SU-DHL-6 (cell line): ENCODE measurements around the gene RASGRP3.
"Not testable (repeated sequence)": the region's sequence is repeated elsewhere in the genome, so short reads cannot be mapped to it uniquely, and the experiment has no call there.

ENCODE experiments used
- H2AFZ ChIP-seq: fragments of 200-600 bp; sonication (generic); 2 replicates; pipeline ENCODE4 v1.6.1; 2014; ENCODE audit warnings: low read depth, mild to moderate bottlenecking, moderate library complexity, mixed read lengths, antibody characterized with exemption, low read length; ENCODE audit not compliant: severe bottlenecking
- H3F3A ChIP-seq: fragments of 200-600 bp; shearing (Covaris generic); 2 replicates; pipeline ENCODE4 v1.6.0; 2016; ENCODE audit warnings: antibody characterized with exemption, mild to moderate bottlenecking; ENCODE audit not compliant: insufficient read depth
- H3K27ac ChIP-seq: fragments of 200-600 bp; sonication (generic); 2 replicates; pipeline ENCODE4 v1.5.1; 2016; ENCODE audit warnings: low read depth, mild to moderate bottlenecking, low read length, moderate library complexity, mixed read lengths
- H3K27me3 ChIP-seq: fragments of 200-600 bp; sonication (generic), shearing (Covaris generic); 2 replicates; pipeline ENCODE4 v1.6.0; 2014; ENCODE audit warnings: mild to moderate bottlenecking, low read length
- H3K36me3 ChIP-seq: fragments of 200-600 bp; sonication (generic); 2 replicates; pipeline ENCODE4 v1.6.1; 2014; ENCODE audit warnings: mild to moderate bottlenecking, low read length, mixed read lengths
- H3K4me2 ChIP-seq: fragments of 300-600, 200-600 bp; shearing (Covaris generic), sonication (generic); 2 replicates; pipeline ENCODE4 v1.6.0; 2014; ENCODE audit warnings: low read length, low read depth, mild to moderate bottlenecking; ENCODE audit not compliant: poor library complexity, severe bottlenecking
- H3K4me3 ChIP-seq: fragments of 200-600 bp; sonication (generic); 2 replicates; pipeline ENCODE4 v1.5.1; 2014; ENCODE audit warnings: antibody characterized with exemption, low read length, mild to moderate bottlenecking, mixed read lengths; ENCODE audit not compliant: insufficient read depth, poor library complexity, severe bottlenecking
- H3K79me2 ChIP-seq: fragments of 200-600 bp; sonication (generic); 2 replicates; pipeline ENCODE4 v1.6.1; 2014; ENCODE audit warnings: mild to moderate bottlenecking, low read length, moderate library complexity; ENCODE audit not compliant: insufficient read depth
- H3K9ac ChIP-seq: fragments of 200-600 bp; sonication (generic); 2 replicates; pipeline ENCODE4 v1.7.0; 2014; ENCODE audit warnings: mild to moderate bottlenecking, low read length
- H3K9me2 ChIP-seq: fragments of 200-600 bp; sonication (generic); replicated peaks from 2 replicates; pipeline ENCODE4 v1.6.1; 2014; ENCODE audit warnings: low read length; ENCODE audit not compliant: insufficient read depth
- H3K9me3 ChIP-seq: fragments of 200-600 bp; sonication (generic); 2 replicates; pipeline ENCODE4 v1.6.1; 2014; ENCODE audit warnings: low read length, mixed read lengths; ENCODE audit not compliant: insufficient read depth
- H4K20me1 ChIP-seq: fragments of 200-600 bp; sonication (generic); 2 replicates; pipeline ENCODE4 v1.6.1; 2014; ENCODE audit warnings: low read depth, mild to moderate bottlenecking, antibody characterized with exemption, low read length, moderate library complexity, mixed read lengths
- CTCF ChIP-seq: fragments of 200-600 bp; sonication (generic); IDR thresholded peaks from one replicate; pipeline ENCODE4 v1.5.1; 2017; ENCODE audit warnings: antibody characterized with exemption, mild to moderate bottlenecking, low read length, moderate library complexity; ENCODE audit not compliant: insufficient read depth, poor library complexity, severe bottlenecking
- EZH2phosphoT487 ChIP-seq: fragments of 200-600 bp; sonication (generic), shearing (Covaris generic); conservative IDR thresholded peaks from 2 replicates; pipeline ENCODE4 v1.6.1; 2018; ENCODE audit warnings: mild to moderate bottlenecking, antibody characterized with exemption, low read length, moderate library complexity, mixed read lengths

RASGRP3 gene

GRCh38 chr2:33437815-33438214 is 38.6 kb upstream of the RASGRP3 start:
- Histone ChIP-seq H3K27ac (no peak overlapping the region), H3K4me3 (no peak overlapping the region), H3K36me3 (no peaks in the 10 kb centered on the region), H3K4me2 (no peak overlapping the region), H2AFZ (no peak overlapping the region), H3K9ac (no peak overlapping the region), H3K9me2 (no peaks in the 10 kb centered on the region), H3F3A (no peaks in the 10 kb centered on the region), H3K79me2 (no peaks in the 10 kb centered on the region), H3K9me3 (no peaks in the 10 kb centered on the region), H4K20me1 (no peaks in the 10 kb centered on the region), H3K27me3 (no peaks in the 10 kb centered on the region)
- TF ChIP-seq CTCF (no peak), EZH2phosphoT487 (no peak)

- H4K20me1 ChIP-seq = no peaks in the 10 kb centered on the region
- no peaks in the 10 kb centered on the region for H3F3A ChIP-seq
- no peaks in the 10 kb centered on the region for H3K79me2 ChIP-seq
- no peak overlapping the region for H2AFZ ChIP-seq
- no peaks in the 10 kb centered on the region for H3K27me3 ChIP-seq
- H3K27ac ChIP-seq = no peak overlapping the region
- no peaks in the 10 kb centered on the region for H3K9me2 ChIP-seq
- no peak overlapping the region for H3K9ac ChIP-seq
- no peaks in the 10 kb centered on the region for H3K36me3 ChIP-seq
- no peaks in the 10 kb centered on the region for H3K9me3 ChIP-seq
- no peak overlapping the region for H3K4me2 ChIP-seq
- H3K4me3 ChIP-seq = no peak overlapping the region
- TF ChIP-seq CTCF (peak; percentile 77), EZH2phosphoT487 (no peak)
Measured at GRCh38 chr2:33441235-33441810, 35.1 kb upstream of the RASGRP3 start.

- H3F3A ChIP-seq, H3K4me2 ChIP-seq, H3K4me3 ChIP-seq, H3K27me3 ChIP-seq, H3K27ac ChIP-seq, H3K36me3 ChIP-seq, H2AFZ ChIP-seq, H3K9ac ChIP-seq, H3K79me2 ChIP-seq, H4K20me1 ChIP-seq, H3K9me2 ChIP-seq, H3K9me3 ChIP-seq: not testable (repeated sequence)
Measured at GRCh38 chr2:33442052-33442451, 34.4 kb upstream of the RASGRP3 start.

- H3K27ac ChIP-seq = no peak overlapping the region
- H3K9me3 ChIP-seq = no peaks in the 10 kb centered on the region
- no peaks in the 10 kb centered on the region for H3K36me3 ChIP-seq
- no peak overlapping the region for H3K9ac ChIP-seq
- no peak overlapping the region for H3K4me3 ChIP-seq
- no peaks in the 10 kb centered on the region for H3K27me3 ChIP-seq
- no peaks in the 10 kb centered on the region for H3K9me2 ChIP-seq
- no peaks in the 10 kb centered on the region for H3F3A ChIP-seq
- H2AFZ ChIP-seq = no peak overlapping the region
- TF ChIP-seq CTCF (no peak), EZH2phosphoT487 (no peak)
- H3K79me2 ChIP-seq = no peaks in the 10 kb centered on the region
- H4K20me1 ChIP-seq = no peaks in the 10 kb centered on the region
- H3K4me2 ChIP-seq = no peak overlapping the region
Measured at GRCh38 chr2:33442528-33443079, 33.8 kb upstream of the RASGRP3 start.
